SH-SY5Y (cell line): ENCODE results near the gene VAT1L.

ENCODE experiments used
- GATA2 ChIP-seq: IDR thresholded peaks from 2 replicates; pipeline ENCODE4 v1.6.1; 2011; ENCODE audit warnings: mild to moderate bottlenecking, low read depth, low read length
- GATA3 ChIP-seq: IDR thresholded peaks from 2 replicates; pipeline ENCODE4 v1.6.1; 2011; ENCODE audit warnings: low read depth, mild to moderate bottlenecking, low read length, moderate library complexity

DNA sequence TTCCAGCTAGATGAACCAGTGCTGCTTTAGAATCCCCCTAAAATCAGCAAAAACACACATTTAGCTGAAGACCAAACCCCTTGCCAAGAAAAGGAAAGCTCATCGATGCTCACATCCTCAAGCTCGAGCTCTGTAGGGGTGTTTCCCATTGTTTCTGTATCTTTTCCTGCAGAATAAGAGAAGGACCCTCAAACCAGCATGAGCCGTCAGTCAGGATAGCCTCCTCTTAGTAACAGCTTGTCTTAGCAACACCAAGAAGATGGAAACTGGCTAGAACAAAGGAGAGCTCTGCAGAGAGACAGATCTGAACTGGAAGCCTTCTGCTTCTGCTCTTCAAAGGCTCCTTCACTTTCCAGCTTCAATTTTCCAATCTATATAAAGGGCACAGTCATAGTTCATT lies 32.0 kb downstream of the VAT1L start:
- TF ChIP-seq GATA2 (no peak), GATA3 (no peak)
